A549 (cell line): Measurements from ENCODE around the gene IL12B.

Experiments used
- BHLHE40 ChIP-seq: IDR thresholded peaks from 2 replicates; pipeline ENCODE4 v1.6.1; 2012; ENCODE audit warnings: low read depth, low read length, inconsistent platforms
- RAD21 ChIP-seq, 2 experiments: fragments of >200 bp in 1 of 2; sonication (Bioruptor Twin) in 1 of 2; formaldehyde crosslinking in 1 of 2; IDR thresholded peaks in 1 of 2; conservative IDR thresholded peaks in 1 of 2; 2 replicates in 1 of 2; 3 replicates in 1 of 2; pipeline ENCODE4 v1.6.1; 2012 to 2018; ENCODE audit warnings: inconsistent platforms in 1 of 2
- TF ChIP-seq, protein P1 (sequence below): fragments of >200 bp; sonication (Bioruptor Twin); formaldehyde crosslinking; IDR thresholded peaks from 3 replicates; pipeline ENCODE4 v1.5.1; 2016

- TF ChIP-seq, protein P1, sequence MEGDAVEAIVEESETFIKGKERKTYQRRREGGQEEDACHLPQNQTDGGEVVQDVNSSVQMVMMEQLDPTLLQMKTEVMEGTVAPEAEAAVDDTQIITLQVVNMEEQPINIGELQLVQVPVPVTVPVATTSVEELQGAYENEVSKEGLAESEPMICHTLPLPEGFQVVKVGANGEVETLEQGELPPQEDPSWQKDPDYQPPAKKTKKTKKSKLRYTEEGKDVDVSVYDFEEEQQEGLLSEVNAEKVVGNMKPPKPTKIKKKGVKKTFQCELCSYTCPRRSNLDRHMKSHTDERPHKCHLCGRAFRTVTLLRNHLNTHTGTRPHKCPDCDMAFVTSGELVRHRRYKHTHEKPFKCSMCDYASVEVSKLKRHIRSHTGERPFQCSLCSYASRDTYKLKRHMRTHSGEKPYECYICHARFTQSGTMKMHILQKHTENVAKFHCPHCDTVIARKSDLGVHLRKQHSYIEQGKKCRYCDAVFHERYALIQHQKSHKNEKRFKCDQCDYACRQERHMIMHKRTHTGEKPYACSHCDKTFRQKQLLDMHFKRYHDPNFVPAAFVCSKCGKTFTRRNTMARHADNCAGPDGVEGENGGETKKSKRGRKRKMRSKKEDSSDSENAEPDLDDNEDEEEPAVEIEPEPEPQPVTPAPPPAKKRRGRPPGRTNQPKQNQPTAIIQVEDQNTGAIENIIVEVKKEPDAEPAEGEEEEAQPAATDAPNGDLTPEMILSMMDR: no peak
- no peak for TF ChIP-seq RAD21 (conservative IDR thresholded peaks at IDR 0.05 in 1 of 2, IDR thresholded peaks at IDR 0.05 in 1 of 2)
- TF ChIP-seq BHLHE40: no peak
Measured at GRCh38 chr5:159322180-159322579, 8.1 kb downstream of the IL12B start.
